Limb (tissue), 2 donors: Measurements from ENCODE around the gene NTN1.
A peak's percentile ranks its signal among the peaks of the same experiment; 100 is the strongest.

ENCODE experiments used
- DNase-seq, 2 donors: peaks; one replicate each; pipeline ENCODE4 v3.0.0-alpha.2; 2016; ENCODE audit errors: extremely low spot score in 2 of 2

Gene NTN1

GRCh38 chr17:9035249-9035648 is 13.9 kb downstream of the NTN1 start:
- no peak for DNase-seq

GRCh38 chr17:9036336-9036735 is 15.0 kb downstream of the NTN1 start:
- DNase-seq, result no peak

GRCh38 chr17:9037736-9038135 is 16.4 kb downstream of the NTN1 start:
- no peak for DNase-seq

- DNase-seq, result no peak
Observed at GRCh38 chr17:9038380-9038779, 17.1 kb downstream of the NTN1 start.

GRCh38 chr17:9044772-9045463 is 23.6 kb downstream of the NTN1 start:
- peak; percentile 38 to 63 for DNase-seq

- no peak for DNase-seq
Observed at GRCh38 chr17:9050801-9051401, 29.6 kb downstream of the NTN1 start.

- DNase-seq, result no peak
Observed at GRCh38 chr17:9051561-9051960, 30.3 kb downstream of the NTN1 start.

- no peak for DNase-seq
Observed at GRCh38 chr17:9052921-9053320, 31.6 kb downstream of the NTN1 start.

GRCh38 chr17:9053406-9053805 is 32.1 kb downstream of the NTN1 start:
- no peak for DNase-seq

- no peak for DNase-seq
Observed at GRCh38 chr17:9054126-9054975, 33.0 kb downstream of the NTN1 start.

- no peak for DNase-seq
Observed at GRCh38 chr17:9055281-9055680, 34.0 kb downstream of the NTN1 start.

- DNase-seq, result no peak
Observed at GRCh38 chr17:9056566-9056965, 35.3 kb downstream of the NTN1 start.

GRCh38 chr17:9057310-9057709 is 36.0 kb downstream of the NTN1 start:
- no peak for DNase-seq

GRCh38 chr17:9062399-9062902 is 41.1 kb downstream of the NTN1 start:
- DNase-seq, result no peak

GRCh38 chr17:9064311-9064834 is 43.1 kb downstream of the NTN1 start:
- DNase-seq, result no peak

GRCh38 chr17:9071016-9071415 is 49.7 kb downstream of the NTN1 start:
- DNase-seq, result no peak

GRCh38 chr17:9071811-9072498 is 50.6 kb downstream of the NTN1 start:
- no peak for DNase-seq

GRCh38 chr17:9072696-9073339 is 51.5 kb downstream of the NTN1 start:
- peak; percentile 75 for DNase-seq

- no peak for DNase-seq
Observed at GRCh38 chr17:9074131-9074530, 52.8 kb downstream of the NTN1 start.

GRCh38 chr17:9079461-9080103 is 58.3 kb downstream of the NTN1 start:
- no peak for DNase-seq
